KG1 (cell line): ENCODE measurements around the gene UMODL1.

Experiments used
- DNase-seq: peaks from one replicate; lab custom pipeline; 2025; lab: John Stamatoyannopoulos, UW

The UMODL1 gene

GRCh38 chr21:42135386-42136052, 64.4 kb downstream of the UMODL1 start:
- DNase-seq: no peak

DNA sequence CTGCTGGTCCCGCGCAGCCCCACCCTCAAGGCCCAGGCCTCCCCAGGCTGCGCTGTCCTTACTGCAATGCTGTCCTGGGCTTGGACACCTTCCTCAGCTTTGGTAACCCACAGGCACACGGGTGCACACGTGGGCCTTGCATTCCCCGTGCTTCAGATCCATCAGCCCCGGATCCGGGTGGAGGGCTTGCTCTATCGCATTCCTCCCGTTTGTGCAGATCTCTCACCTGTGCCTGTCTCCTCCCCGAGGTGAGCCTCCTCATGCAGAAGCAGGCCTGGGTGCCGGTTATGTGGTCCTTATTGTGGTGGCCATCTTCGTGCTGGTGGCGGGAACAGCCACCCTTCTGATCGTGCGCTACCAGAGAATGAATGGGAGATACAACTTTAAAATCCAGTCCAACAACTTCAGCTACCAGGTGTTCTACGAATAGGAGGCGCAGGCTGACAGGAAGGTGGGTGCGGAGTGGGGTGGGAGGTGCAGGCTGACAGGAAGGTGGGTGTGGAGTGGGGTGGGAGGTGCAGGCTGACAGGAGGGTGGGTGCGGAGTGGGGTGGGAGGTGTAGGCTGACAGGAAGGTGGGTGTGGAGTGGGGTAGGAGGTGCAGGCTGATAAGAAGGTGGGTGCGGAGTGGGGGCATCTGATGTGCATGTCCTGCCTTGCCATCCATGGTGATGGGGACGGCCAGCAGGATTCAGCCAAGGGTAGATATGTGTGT, 66.2 kb downstream of the UMODL1 start:
- DNase-seq: no peak

DNA sequence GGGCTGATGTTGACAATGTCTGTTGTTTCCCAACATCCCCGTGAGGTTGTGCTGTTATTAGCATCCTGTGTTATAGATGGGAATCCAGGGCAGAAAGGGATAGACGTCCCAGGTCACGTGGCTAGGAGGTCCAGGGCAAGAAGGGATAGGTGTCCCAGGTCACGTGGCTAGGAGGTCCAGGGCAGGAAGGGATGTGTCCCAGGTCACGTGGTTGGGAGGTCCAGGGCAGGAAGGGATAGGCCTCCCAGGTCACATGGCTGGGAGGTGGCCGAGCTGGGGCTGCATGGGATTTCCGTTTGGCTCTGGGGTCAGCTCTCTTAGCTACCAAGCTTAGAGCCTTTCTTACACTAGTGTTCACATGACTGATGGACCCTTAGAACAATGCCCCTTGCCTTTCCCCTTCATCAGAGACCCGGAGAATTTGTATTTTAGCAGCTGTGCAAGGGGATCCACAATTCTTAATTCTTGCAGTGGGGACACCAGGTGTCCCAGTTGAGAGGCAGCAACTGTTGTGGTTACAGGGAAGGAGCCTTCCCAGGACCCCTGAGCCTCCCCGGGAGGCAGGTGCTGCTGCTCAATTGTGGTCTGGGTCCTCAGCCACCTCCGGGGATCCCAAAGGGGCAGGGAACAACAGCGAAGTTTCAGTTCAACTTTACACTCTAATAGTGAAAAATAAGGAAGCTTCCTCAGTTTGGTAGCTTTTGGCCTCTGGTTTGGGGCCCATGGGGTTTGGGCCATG, 69.2 kb downstream of the UMODL1 start:
- no peak for DNase-seq

- DNase-seq: no peak
These were observed 70.5 kb downstream of the UMODL1 start for GRCh38 chr21:42141643-42142042.

DNA sequence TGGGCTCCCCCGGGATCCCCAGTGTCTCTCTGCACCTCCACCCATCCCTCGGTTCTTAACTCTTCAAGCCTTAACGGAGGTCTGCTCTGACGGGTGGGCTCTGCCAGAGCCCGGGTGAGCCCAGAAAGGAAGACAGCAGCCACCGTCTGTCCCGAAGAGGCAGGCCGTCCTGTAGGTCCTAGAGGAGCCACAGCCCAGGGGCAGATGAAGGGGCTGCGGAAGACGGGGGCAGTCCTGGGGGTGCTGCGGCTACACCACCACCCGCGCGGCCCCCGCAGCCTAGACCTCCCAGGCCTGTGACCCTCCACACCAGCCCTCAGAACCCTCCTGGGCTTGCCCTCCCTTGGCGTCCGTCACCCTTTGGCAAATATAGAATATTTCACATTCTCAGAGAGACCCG, 71.0 kb downstream of the UMODL1 start:
- no peak for DNase-seq

DNA sequence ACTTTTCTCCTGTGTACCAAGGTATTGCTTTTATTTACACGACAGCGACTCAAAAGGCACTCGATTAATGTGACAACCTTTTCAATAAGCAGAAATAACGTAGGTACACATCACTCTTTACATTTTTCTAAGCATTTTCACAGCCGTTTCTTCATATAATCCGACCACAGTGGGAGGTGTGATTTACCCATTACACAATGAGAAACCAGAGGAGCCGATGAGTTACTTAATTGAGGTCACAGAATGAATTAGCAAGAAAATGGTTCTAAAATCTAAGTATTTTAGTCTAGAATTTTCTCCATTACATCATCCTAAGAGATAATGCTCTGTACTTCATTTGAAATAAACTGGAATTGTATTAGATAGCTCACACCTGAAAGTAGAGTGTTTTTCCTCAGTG, 71.5 kb downstream of the UMODL1 start:
- no peak for DNase-seq

DNA sequence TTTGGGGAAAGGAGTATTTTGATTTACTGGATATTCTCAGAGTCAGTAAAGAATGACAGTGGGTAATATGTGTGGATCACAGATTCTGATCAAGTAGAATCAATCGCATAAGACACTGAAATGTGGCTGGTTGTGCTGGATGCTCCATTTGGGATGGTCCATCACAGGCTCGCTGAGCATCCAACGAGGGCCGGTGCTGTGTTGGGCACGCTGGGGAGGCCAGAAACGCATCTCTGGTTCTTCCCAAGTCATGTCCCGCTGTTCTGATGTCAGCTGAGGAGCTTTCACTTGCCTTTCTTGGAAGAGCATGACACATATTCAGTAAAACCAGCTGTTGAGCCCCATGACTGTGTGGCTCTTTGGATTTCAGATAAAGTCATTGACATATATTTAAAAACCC, 72.0 kb downstream of the UMODL1 start:
- DNase-seq: no peak

GRCh38 chr21:42144221-42144620, 73.1 kb downstream of the UMODL1 start:
- DNase-seq: no peak

- peak; percentile 17 for DNase-seq
These were observed 73.8 kb downstream of the UMODL1 start for GRCh38 chr21:42144679-42145568.

- DNase-seq: peak; percentile 55
These were observed 74.6 kb downstream of the UMODL1 start for GRCh38 chr21:42145569-42146272.

GRCh38 chr21:42146273-42146805, 75.2 kb downstream of the UMODL1 start:
- DNase-seq: no peak

GRCh38 chr21:42146821-42147220, 75.7 kb downstream of the UMODL1 start:
- DNase-seq: no peak

- DNase-seq: no peak
These were observed 76.4 kb downstream of the UMODL1 start for GRCh38 chr21:42147386-42148020.

GRCh38 chr21:42148097-42148496, 77.0 kb downstream of the UMODL1 start:
- DNase-seq: no peak

DNA sequence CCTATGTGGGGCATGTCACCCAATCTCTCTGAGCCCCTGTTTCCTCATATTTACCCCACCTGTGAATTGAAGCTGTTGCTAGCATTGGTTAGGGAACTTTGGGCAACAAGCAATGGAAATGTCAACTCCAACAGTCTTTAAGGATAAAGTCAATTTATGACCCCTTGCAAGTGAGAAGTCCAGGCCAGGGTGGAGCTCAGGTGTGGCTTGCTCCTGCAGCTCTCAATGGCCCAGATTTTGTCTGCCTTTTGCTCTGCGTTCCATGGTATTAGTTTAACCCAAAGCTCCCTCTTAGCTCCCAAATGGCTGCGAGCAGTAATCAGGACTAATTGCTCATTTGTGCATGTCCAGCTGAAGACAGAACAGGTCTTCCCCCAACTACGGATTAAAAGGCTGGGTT, 77.5 kb downstream of the UMODL1 start:
- no peak for DNase-seq

DNA sequence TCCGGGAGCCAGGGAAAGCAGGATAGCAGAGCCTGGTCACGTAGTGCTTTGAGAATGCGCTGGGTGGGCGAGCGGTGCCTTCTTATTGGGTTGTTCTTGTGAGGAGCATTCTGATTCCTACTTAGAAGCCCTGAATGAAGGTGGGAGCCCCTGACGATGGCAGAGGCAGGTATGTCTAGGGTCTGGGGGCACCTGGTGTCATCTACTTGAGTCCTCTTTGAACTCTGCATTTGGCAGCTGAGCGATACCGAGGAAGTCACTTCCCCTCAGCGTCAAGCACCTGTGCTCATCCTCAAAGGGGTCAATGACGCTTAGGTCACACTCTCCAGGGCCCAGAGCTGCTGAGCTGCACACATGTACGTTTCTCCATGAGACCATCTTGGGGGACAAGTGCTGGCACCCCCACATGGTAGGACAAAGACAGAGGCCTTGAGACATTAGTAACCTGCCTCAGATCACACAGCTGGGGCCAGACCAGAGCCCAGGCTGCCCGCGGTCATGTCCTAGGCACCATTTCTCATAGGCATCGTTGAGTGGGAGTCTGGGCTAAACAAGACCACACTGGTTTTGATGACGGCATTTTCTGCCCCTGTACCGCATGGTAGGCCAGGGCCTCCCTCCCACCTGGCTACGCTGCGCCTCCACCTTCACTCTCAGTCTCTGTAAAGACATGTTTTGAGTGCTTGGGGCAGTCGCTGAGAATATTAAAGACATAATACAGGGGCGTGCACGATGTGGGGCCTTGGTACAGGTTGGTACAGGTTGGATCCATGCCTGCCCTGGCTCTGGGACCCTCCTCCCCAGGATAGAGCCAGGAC, 78.7 kb downstream of the UMODL1 start:
- no peak for DNase-seq

GRCh38 chr21:42150474-42151085, 79.5 kb downstream of the UMODL1 start:
- no peak for DNase-seq

DNA sequence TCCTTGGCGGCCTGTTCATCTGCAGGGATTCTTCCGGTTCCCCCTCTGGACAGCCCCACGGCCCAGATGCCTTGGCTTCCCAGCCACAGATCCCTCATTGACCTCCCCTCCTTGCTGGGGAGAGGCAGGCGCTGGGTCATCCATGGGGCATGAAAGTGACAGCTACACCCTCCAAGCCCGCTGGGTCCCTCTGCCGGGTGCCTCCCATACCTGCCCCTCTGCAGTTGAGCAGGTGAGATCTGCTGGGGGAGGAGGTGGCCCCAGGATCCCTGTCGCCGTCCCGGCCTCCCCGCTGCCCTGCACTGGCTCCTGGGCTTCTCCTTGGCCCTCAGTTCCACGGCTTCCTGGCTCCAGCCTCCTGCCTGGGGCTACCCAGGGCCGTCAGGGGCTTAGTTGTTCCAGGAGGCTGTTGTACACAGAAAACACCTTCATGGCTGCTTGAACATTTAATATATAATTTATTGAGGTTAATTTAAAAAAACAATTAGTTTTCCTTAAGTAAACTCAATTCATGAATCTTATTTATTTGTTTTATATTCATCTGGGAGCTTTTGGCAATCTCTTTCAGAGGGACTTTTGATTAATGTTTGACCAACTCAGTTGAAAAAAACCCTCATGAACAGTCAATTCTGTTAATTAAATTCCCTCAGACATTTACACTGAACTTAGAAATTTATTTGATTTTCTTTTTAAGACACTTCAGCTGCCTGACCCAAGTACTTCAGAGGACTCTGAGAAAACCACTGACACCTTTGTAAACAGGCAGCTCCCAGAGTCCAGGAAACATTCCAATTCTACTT, 80.2 kb downstream of the UMODL1 start:
- DNase-seq: no peak

- DNase-seq: no peak
These were observed 80.8 kb downstream of the UMODL1 start for GRCh38 chr21:42151948-42152220.
